Hepatocyte (in vitro differentiated cells): Measurements from ENCODE around the gene NPHP4. TPM values are rescaled to one million over a fixed set of nuclear protein-coding genes. Genes with fewer than 3 reads are reported as not detected.

Experiments
- DNase-seq: peaks from one replicate; pipeline ENCODE4 v3.0.0-alpha.2; 2016; ENCODE audit warnings: low spot score
- H2AFZ ChIP-seq: fragments of 200-600 bp; sonication (generic); 2 replicates; pipeline ENCODE4 v1.6.0; 2016; ENCODE audit warnings: antibody characterized with exemption, mild to moderate bottlenecking
- H3K27ac ChIP-seq: fragments of 200-600 bp; sonication (generic); 2 replicates; pipeline ENCODE4 v1.5.1; 2016; ENCODE audit warnings: mild to moderate bottlenecking
- H3K27me3 ChIP-seq: fragments of 200-600 bp; sonication (generic); 2 replicates; pipeline ENCODE4 v1.6.1; 2016
- H3K36me3 ChIP-seq: fragments of 200-600 bp; sonication (generic); replicated peaks from 2 replicates; pipeline ENCODE4 v1.5.1; 2016; ENCODE audit warnings: low read depth; ENCODE audit not compliant: insufficient read depth
- H3K4me1 ChIP-seq: fragments of 200-600 bp; sonication (generic); 2 replicates; pipeline ENCODE4 v1.5.1; 2016; ENCODE audit warnings: mild to moderate bottlenecking, moderate library complexity; ENCODE audit not compliant: insufficient read depth
- H3K4me2 ChIP-seq: fragments of 200-600 bp; sonication (generic); 2 replicates; pipeline ENCODE4 v1.6.0; 2016
- H3K4me3 ChIP-seq: fragments of 200-600 bp; sonication (generic); 2 replicates; pipeline ENCODE4 v1.5.1; 2016; ENCODE audit warnings: mild to moderate bottlenecking
- H3K79me2 ChIP-seq: fragments of 200-600 bp; sonication (generic); 2 replicates; pipeline ENCODE4 v1.6.0; 2017; ENCODE audit warnings: mild to moderate bottlenecking
- H3K9me2 ChIP-seq: fragments of 200-600 bp; sonication (generic); replicated peaks from 2 replicates; pipeline ENCODE4 v1.6.0; 2017; ENCODE audit warnings: mild to moderate bottlenecking; ENCODE audit not compliant: insufficient read depth
- H3K9me3 ChIP-seq: fragments of 200-600 bp; sonication (generic); 2 replicates; pipeline ENCODE4 v1.5.1; 2016; ENCODE audit warnings: low read depth, mild to moderate bottlenecking
- H4K20me1 ChIP-seq: fragments of 200-600 bp; sonication (generic); 2 replicates; pipeline ENCODE4 v1.6.0; 2016; ENCODE audit warnings: mild to moderate bottlenecking; ENCODE audit not compliant: insufficient read depth, poor library complexity, severe bottlenecking
- CTCF ChIP-seq: fragments of 200-600 bp; sonication (generic); IDR thresholded peaks from 2 replicates; pipeline ENCODE4 v1.5.1; 2016; ENCODE audit warnings: antibody characterized with exemption, mild to moderate bottlenecking; ENCODE audit not compliant: poor library complexity
- EZH2 ChIP-seq: fragments of 200-600 bp; sonication (generic); IDR thresholded peaks from 2 replicates; pipeline ENCODE4 v1.6.1; 2016; ENCODE audit warnings: antibody characterized with exemption, mild to moderate bottlenecking, borderline replicate concordance
- EZH2phosphoT487 ChIP-seq: fragments of 200-600 bp; sonication (generic); IDR thresholded peaks from one replicate; pipeline ENCODE4 v1.6.1; 2018; ENCODE audit warnings: antibody characterized with exemption, mild to moderate bottlenecking, low read depth, moderate library complexity; ENCODE audit not compliant: unreplicated experiment, severe bottlenecking
- WGBS: methylation state at CpG from one replicate; pipeline ENCODE4 v1.1.6; 2016; ENCODE audit warnings: low lambda C conversion rate; ENCODE audit errors: missing lambda C conversion rate; 5-methylcytosine and 5-hydroxymethylcytosine counted together
- polyA plus RNA-seq: library from polyadenylated mRNA; unstranded; fragments of >200 nt; fragmentation: Nextera tagmentation; extraction: Ambion mirVana; gene quantifications from 2 replicates; pipeline ENCODE4 v1.2.1, GENCODE V29; 2016
- total RNA-seq: library from RNA; depleted of rRNA; stranded (reverse); fragments of >200 nt; gene quantifications from 2 replicates; pipeline ENCODE4 v1.2.3, GENCODE V29; 2014

The NPHP4 gene
- total and polyA plus RNA-seq, 2 experiments from 2014 or later = 5.6 to 6.0 TPM

- Histone ChIP-seq H3K4me1 (no peaks in the 10 kb centered on the region), H3K36me3 (no peaks in the 10 kb centered on the region), H3K79me2 (no peaks in the 10 kb centered on the region), H3K4me2 (no peak overlapping the region), H3K9me3 (no peaks in the 10 kb centered on the region), H3K4me3 (no peak overlapping the region), H3K27ac (no peak overlapping the region), H3K9me2 (no peaks in the 10 kb centered on the region), H3K27me3 (no peaks in the 10 kb centered on the region), H2AFZ (no peak overlapping the region), H4K20me1 (no peaks in the 10 kb centered on the region)
- 98% methylated on average over 11 of the region's 11 CpGs for WGBS
- no peak for TF ChIP-seq EZH2
- TF ChIP-seq CTCF = no peak
- TF ChIP-seq EZH2phosphoT487 = no peak
- DNase-seq = no peak
Observed at GRCh38 chr1:5910666-5911065, 81.6 kb downstream of the NPHP4 start.

GRCh38 chr1:5910276-5910620, 82.0 kb downstream of the NPHP4 start:
- no peak for DNase-seq
- no peaks in the 10 kb centered on the region for H3K9me2 ChIP-seq
- H3K27me3 ChIP-seq = no peaks in the 10 kb centered on the region
- H4K20me1 ChIP-seq = no peaks in the 10 kb centered on the region
- H3K79me2 ChIP-seq = no peaks in the 10 kb centered on the region
- no peak overlapping the region for H3K4me3 ChIP-seq
- H3K9me3 ChIP-seq = no peaks in the 10 kb centered on the region
- WGBS = 95% methylated on average over 11 of the region's 11 CpGs
- no peak overlapping the region for H3K4me2 ChIP-seq
- H3K36me3 ChIP-seq = no peaks in the 10 kb centered on the region
- no peak overlapping the region for H2AFZ ChIP-seq
- H3K27ac ChIP-seq = no peak overlapping the region
- no peaks in the 10 kb centered on the region for H3K4me1 ChIP-seq
- no peak for TF ChIP-seq EZH2
- TF ChIP-seq CTCF = no peak
- no peak for TF ChIP-seq EZH2phosphoT487

- Histone ChIP-seq H3K27me3 (no peaks in the 10 kb centered on the region), H3K4me2 (no peak overlapping the region), H3K36me3 (no peaks in the 10 kb centered on the region), H3K4me3 (no peak overlapping the region), H4K20me1 (no peaks in the 10 kb centered on the region), H2AFZ (no peak overlapping the region), H3K4me1 (no peaks in the 10 kb centered on the region), H3K9me2 (no peaks in the 10 kb centered on the region), H3K9me3 (no peaks in the 10 kb centered on the region), H3K27ac (no peak overlapping the region), H3K79me2 (no peaks in the 10 kb centered on the region)
- WGBS = 96% methylated on average over 14 of the region's 14 CpGs
- no peak for DNase-seq
- TF ChIP-seq EZH2phosphoT487 (no peak), EZH2 (no peak), CTCF (no peak)
Observed at GRCh38 chr1:5909576-5910275, 82.5 kb downstream of the NPHP4 start.
